ENCODE measurements around the gene HP1BP3. TPM values are rescaled to one million over a fixed set of nuclear protein-coding genes. Genes with fewer than 3 reads are reported as not detected.
"Not testable (repeated sequence)": the region's sequence is repeated elsewhere in the genome, so short reads cannot be mapped to it uniquely, and the experiment has no call there.

The HP1BP3 gene
- total RNA-seq, 2 donors from 2014 or later = 175 to 186 TPM

DNA sequence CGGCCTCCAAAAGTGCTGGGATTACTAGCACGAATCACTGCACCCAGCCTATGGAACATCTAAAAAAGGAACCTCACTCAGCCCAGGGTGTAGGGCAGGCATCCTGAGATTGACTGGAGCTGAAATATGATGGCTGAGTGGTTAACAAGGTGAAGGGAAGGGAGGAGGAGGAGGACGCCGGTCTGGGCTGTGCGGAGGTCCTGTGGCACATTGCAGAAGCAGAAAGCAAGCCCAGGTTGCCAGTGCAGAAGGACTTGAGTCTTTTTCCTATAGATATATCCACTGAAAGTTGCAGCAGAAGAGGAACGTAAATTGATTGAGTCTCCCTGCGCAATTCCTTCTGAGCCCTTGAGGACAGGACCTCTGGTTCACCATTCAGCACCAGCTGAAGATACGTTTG lies 67.8 kb downstream of the HP1BP3 start:
- peak in 1 of 2 donors; percentile 2 for DNase-seq
- intact Hi-C loops (cut with DNase I, micrococcal nuclease) = no loop called here
- ATAC-seq = no peak

DNA sequence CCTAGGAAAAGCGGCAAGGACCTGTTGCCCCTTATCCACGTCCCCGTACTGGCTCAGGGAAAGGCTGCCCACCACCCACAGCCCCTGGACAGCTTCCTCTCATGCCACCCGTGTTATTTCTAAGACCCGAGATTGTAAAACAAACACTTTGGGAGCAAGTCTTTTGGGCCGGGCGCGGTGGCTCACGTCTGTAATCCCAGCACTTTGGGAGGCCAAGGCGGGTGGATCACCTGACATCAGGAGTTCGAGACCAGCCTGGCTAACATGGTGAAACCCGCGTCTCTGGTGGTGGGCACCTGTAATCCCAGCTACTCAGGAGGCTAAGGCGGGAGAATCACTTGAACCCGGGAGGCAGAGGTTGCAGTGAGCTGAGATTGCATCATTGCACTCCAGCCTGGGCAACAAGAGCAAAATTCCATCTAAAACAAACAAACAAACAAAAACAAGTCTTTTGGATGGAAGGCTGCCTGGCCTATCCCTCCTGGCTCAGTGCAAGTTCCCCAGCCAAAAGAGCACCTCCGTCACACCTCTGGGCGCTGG lies 68.7 kb downstream of the HP1BP3 start:
- intact Hi-C loops (cut with DNase I, micrococcal nuclease); ATAC-seq: not testable (repeated sequence)
- peak in 1 of 2 donors; percentile 19 for DNase-seq

DNA sequence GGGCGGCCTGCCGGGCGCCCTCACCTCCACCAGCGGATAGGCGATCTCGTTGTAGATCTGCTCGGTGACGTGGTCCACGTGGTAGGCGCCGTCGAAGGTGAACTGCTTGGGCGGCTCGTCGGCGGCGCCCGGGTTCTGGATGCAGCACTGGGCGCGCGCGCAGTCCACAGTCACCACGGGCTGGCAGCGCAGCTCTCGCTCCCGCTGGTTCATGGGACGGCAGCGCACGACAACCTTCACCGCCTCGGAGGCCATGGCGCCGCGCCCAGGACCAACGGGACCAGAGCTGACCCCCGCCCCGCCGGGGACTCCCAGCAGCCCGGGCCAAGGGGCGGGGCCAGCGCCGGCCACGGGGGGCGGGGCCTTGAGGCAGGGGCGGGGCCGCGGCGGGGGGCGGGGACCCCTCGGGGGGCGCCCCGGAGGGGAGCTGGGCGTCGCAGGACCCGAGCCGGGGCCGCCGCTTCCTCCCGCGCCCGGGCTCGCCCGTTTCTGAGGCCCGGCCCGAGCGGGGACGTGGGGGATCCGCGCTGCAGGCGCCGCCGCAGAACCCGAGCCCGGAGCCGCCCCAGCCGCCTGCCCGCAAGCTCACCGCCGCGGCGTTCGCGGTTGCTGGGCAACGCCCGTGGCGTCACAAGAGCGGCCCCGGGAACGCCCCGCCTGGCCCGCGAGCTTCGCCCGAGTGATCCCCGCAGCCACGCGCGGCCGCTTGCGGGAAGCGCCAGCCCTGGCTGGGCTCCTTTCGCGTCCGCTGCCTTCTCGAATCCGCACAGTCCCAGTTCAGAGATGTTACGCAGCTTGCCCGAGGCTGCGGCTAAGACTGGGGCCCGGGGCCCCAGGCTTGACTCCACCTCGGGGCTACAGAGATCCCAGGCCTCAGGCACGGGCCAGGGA lies 69.4 kb downstream of the HP1BP3 start, which contains the start of gene KIF17:
Gene KIF17, minus strand, starts transcription at position 556 of the 891 bp plus-strand sequence. Its CDS starts 301 bp downstream, at position 255.
- intact Hi-C loops (cut with DNase I, micrococcal nuclease) = no loop called here
- DNase-seq = peak; percentile 58 to 84
- ATAC-seq = peak; percentile 94

DNA sequence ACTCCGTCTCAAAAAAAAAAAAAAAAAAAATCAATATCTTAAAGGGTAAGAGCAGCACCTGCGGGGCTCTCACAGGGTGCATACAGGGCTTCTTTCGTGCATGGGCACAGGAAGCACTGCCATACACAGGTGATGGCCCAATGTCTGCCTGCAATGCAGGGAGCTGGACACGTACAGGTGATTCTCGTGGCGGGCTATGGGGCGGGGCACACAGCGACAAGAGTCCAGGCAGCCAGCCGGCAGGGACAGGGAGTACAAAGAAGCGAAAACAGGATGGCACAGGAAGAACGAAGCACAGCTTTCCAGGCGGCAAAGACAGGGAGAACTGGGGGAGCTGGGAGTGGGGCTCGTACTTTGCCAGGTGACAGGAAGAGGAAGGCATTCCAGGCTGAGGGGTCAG lies 70.9 kb downstream of the HP1BP3 start:
- DNase-seq (no peak), ATAC-seq (peak; percentile 42)
- intact Hi-C loops (cut with DNase I, micrococcal nuclease) = no loop called here

DNA sequence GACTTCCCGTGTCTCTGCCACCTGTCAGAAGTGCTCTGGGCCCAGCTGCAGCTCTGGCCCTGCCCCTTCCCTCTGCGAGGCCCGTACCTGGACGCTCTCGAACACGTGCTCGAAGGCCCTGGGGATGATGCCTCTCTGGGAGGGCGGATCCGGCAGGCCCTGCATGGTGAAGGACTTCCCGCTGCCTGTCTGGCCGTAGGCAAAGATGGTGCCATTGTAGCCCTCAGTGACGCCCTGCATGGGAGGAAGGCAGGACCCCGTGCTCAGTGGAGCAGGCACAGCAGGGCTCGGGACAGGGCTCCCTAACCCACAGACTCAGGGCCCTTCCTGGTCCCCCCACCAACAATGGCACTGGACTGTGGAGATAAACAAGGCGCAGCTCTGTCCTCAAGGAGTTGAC lies 71.7 kb downstream of the HP1BP3 start:
- intact Hi-C loops (cut with DNase I, micrococcal nuclease) = no loop called here
- ATAC-seq = no peak
- no peak for DNase-seq

DNA sequence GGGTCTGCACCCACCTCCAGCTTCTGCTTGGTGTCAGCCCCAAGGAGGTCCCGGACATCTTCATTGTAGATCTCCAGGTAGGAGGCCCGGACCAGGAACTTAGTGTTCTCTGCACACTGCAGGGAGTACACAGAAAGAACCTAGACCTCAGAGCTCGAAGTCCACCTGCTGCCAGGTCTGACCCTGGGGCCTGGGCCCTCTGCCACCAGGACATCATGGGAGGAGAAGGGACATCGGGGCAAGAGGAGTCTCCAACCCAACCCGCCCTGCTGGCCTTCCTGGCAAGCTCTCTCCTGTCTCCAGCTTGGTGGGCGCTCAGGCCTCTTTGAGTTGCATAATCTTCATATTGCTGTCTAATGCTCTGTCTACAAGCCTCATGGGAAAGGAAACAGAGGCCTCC lies 73.7 kb downstream of the HP1BP3 start:
- ATAC-seq (no peak), DNase-seq (no peak)
- intact Hi-C loops (cut with DNase I, micrococcal nuclease) = no loop called here

DNA sequence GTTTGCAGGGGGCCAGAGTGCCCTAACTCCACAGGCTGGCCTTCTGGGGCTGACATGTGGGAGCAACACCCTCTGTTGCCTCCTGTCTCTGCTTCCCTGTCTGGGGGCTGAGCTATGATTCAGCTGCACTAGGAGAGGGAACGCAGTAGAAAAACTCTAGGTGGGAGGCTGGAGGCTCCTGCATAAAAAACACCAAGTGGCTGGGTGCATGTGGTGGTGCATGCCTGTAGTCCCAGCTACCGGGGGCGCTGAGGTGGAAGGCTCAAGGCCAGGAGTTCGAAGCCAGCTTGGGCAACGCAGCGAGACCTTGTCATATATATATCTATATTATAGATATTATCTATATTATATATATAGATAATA lies 74.9 kb downstream of the HP1BP3 start:
- no peak for DNase-seq
- ATAC-seq = no peak
- intact Hi-C loops (cut with DNase I, micrococcal nuclease) = no loop called here

DNA sequence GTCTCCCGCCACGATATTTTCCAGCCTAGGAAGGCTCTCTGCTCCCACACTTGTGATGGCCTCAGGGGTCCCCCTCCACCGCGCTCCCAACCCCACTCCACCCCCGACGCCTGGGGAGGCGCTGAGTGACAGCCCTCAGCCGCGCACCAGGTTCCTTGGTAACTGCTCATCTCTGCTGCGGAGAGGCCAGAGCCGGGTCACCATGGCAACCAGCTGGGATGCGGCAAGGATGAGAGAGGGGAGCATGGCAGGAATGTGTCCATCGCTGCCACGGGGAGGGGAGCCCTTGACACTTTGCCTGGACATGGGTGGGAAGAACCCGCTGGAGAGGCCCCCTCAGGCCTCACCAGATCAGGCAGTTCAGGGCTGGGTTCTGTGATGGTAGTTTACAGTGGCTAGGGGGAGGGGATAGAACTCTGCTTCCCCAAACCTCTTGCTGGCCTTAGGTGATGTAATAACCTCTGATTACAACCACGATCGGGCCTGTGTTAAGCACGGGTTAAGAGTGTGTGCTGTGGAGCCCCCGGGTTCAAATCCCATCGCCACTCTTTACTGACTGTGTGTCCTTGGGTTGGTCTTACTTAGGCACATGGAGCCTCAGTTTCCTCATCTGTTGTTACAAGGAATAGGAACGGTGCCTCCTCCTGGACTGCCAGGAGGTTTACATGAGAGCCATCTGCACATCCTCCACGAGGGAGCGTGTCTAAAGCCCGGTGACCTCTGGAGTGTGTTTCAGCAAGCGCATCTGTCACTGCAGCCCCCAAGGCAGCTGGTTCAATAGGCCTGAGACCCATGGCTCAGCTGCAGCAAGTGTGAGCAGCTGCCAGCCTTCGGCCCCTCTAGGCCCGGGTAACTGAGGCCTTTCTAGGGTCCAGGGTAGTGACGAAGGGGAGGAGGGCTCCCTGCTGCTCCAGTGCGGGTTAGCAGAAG lies 75.6 kb downstream of the HP1BP3 start:
- ATAC-seq (no peak), DNase-seq (no peak)
- intact Hi-C loops (cut with DNase I, micrococcal nuclease) = no loop called here

DNA sequence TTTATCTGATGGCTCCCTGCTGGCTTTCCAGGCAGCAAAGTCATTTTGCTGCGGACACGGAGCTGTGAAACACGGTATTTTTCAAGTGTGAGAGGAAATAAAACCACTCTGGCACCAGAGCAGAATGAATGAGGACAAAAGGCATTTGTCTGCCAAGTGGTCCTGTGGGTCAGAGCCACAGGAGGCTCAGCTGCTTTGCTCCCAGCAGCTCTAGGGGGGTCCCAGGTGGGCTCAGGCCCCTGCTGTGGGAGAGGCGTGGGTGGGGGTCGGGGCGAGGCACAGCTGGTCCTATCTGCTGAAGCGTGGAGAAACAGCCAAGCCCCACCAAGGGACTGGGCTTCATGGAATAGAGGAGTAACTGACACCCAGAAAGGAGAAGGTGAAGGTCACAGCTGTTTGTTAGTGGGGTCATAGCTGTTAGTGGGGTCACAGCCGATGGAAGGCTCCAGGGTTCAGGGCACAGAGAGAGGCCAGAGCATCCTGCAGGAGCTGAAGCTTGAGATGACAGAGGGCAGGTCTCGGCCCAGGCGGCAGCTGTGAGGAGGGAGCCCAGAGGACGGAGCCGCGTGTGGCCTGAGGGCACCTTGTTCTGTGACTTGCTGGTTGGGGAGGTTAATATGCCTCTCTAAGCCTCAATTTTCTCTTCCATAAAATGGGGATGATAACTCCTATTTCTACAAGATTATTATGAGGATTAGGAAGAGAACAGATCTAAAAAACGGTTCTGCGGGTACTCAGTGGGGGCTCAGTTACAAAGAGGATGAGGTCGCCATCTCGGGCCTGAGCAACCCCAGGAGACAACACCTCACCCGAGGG lies 76.4 kb downstream of the HP1BP3 start:
- ATAC-seq (no peak), DNase-seq (no peak)
- intact Hi-C loops (cut with DNase I, micrococcal nuclease) = no loop called here

DNA sequence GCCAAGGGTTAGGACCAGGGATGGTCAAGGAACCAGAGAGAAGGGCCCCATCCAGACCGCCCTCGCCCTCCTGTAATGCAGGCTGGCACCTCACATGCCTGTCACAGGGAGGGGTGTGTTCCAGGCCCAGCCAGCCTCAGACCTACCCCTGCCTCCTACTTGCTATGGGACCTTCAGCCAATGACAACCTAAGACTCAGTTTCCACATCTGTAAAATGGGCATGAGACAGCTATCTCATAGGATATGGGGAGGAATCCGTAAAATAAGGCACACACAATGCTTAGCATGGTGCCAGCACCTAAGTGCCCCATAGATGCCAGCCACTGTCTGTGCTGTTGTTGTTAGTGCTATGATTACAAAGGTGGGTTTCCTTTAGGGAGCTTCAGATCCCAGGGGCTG lies 77.2 kb downstream of the HP1BP3 start:
- no peak for ATAC-seq
- intact Hi-C loops (cut with DNase I, micrococcal nuclease) = no loop called here
- no peak for DNase-seq

DNA sequence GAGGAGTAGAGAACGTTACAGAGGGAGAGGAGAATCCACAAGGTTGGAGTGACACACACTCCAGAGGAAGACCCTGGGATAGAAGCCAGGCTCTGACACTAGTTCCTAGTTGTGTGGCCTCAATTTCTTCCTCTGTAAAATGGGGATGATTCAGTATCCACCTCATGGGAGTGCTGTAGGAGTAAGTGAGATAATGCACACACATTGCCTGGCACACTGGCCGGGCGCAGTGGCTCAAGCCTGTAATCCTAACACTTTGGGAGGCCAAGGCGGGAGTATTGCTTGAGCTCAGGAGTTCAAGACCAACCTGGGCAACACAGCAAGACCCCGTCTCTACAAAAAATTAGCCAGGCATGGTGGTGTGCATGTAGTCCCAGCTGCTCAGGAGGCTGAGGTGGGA lies 78.2 kb downstream of the HP1BP3 start:
- DNase-seq (no peak), ATAC-seq (no peak)
- intact Hi-C loops (cut with DNase I, micrococcal nuclease) = no loop called here

DNA sequence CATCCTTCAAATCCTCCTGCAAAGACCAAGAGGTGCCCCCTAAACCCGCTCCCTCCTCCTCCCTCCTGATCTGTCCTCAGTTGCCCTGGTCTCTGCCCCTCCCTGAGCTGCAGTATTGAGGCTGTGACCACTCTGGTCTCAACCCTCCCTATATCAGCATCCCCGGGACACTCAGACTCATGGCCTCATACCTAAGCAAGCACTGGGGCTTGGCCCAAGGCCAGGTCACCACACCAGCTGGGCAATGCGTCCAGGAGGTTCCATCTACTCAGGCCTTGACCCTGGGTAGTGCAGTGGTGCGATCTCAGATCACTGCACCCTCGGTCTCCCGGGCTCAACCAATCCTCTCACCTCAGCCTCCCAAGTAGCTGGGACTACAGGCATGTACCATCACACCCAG lies 79.0 kb downstream of the HP1BP3 start:
- intact Hi-C loops (cut with DNase I, micrococcal nuclease) = no loop called here
- ATAC-seq (no peak), DNase-seq (no peak)

DNA sequence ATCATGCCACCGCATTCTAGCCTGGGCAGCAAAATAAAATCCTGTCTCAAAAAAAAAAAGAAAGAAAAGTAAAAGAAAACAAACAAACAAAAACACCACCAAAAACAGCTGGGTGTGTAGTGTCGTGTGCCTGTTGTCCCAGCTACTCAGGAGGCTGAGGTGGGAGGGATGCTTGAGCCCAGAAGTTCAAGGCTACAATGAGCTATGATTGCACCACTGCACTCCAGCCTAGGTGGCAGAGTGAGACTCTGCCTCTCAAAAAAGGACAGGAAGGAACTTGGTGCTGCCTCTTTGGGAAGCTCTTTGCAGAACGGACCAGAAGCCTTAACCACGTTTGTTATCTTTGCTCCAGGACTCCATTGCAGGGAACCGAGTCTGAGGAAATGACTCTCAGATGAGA lies 80.3 kb downstream of the HP1BP3 start:
- DNase-seq (no peak), ATAC-seq (no peak)
- intact Hi-C loops (cut with DNase I, micrococcal nuclease) = no loop called here

DNA sequence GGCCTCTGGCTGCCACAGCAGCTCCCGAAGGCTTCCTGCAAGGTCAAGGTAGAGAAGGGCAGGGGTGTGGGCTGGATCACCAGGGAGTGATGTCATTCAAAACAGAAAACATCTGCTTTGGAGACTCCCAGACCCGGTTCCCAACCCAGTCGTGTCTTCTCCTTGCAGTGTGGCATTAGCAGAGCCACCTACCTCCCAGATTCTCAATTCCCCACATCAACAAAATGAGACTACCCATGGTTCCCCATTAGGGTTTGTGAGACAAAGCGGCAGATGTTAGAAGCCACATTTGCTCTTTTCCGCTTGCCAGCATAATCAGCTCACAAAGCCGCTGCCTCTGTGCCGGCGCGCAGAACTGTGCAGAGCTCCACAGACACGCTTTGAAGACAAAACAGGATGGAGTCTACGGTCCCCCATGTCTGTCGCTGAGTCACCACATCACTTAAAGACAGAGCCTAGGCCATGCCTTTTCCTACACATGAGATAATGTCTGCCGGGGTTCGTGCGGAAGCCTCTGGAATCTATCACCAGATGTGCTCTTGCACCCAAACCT lies 81.8 kb downstream of the HP1BP3 start:
- intact Hi-C loops (cut with DNase I, micrococcal nuclease) = no loop called here
- ATAC-seq = no peak

DNA sequence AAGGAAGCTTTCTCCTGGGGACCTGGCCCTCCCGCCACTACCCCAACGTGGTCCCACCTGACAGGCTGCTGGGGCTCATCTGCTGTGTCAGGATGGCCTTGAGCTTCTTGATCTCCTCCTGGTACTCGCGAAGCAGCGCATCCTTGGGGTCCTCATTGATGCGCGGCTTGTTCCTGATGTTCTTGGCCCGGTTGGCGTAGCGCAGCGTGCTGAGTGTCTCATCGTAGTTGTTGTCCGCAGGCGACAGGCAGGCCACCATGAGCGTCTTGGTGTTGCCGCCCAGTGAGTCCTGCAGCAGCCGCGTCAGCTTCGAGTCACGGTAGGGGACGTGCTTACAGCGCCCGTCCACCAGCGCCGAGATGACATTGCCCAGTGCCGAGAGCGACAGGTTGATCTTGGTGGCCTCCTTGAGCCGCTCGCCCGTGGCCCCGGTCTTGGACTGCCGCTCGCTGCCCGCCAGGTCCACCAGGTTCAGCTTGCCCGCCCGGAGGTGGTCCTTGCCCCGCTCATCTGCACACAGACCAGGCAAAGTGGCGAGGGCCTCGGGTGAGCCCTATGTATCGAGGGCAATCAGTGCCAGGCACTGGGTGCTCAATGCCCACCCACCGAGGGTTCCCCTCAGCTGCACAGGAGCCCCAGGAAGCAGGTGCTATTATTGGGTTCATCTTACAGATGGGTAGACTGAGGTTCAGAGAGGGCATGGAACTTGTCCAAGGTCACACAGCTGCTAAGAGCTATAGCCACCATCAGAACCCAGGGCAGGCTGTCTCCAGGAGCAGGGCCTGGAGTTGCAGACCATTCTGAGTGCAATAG lies 82.5 kb downstream of the HP1BP3 start:
- DNase-seq (no peak), ATAC-seq (no peak)
- intact Hi-C loops (cut with DNase I, micrococcal nuclease) = no loop called here

More for the DNA sequence above, 81.8 kb downstream of the HP1BP3 start:
- no peak for DNase-seq

DNA sequence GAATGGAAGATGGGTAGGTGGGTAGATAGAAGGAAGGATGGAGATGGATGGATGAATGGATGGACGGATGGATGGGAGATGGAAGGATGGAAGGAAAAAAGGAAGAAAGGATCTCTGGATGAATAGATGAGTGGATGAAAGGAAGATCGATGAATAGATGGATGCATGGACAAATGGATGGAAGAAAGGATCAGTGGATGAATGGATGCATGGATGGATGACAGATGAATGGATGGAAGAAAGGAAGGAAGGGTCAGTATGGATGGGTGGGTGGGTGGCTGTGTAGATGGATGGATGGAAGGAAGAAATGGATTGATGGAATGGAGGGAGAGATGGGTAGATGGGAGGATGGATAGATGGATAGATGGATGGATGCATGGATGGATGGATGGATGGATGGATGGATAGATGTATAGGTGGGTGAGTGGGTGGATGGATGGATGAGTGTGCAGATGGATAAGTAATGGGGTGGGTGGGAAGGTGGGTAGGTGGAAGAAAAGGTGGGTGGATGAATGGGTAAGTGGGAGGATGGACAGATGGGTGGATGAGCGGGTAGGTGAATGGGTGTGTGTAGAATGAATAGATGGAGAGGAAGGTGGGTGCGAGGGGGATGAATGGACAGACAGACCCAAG lies 83.9 kb downstream of the HP1BP3 start:
- intact Hi-C loops (cut with DNase I, micrococcal nuclease) = no loop called here
- DNase-seq (no peak), ATAC-seq (no peak)

DNA sequence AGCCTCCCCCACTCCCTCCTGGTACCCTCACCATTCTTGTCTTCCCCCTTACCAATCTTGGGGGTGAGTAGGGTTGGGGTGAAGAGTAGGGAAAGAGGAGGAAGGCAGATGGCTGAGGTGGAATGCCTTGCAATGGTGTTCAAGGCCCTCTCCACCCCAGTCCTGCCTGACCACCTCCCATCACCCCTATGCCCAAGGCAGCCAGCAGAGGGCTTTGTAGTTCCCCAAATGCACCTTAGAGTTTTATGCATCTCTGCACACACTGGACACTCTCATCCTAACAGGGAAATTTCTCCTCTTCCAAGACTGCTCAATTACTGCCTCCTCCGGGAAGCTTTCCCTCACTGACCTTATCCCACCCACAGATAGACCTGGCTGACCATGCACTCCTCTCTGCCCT lies 84.7 kb downstream of the HP1BP3 start:
- DNase-seq = no peak
- intact Hi-C loops (cut with DNase I, micrococcal nuclease) = no loop called here
- no peak for ATAC-seq
